ENCODE results near the gene NAGA. TPM values are rescaled to one million over a fixed set of nuclear protein-coding genes. Genes with fewer than 3 reads are reported as not detected.

The NAGA gene
- polyA plus RNA-seq, 2 donors, result 6.9 to 12.3 TPM

DNA sequence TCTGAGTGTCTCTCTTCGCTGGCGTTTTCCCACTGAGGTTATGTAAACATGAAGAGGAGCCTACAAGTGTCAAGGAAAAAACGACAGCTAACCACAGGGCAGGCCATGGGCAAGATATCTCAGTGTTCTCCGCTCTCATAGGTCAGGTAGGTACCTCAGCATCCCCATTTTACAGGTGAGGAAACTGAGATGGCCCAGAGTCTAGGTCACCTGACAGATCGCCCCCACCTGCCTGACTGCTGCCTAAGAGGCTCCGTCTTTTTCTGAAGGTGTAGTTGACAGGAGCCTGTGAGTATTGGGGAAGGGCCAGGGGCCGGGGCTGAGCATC, 20.8 kb upstream of the NAGA start:
- H3K36me3 ChIP-seq (ENCODE audit: control insufficient read depth in 2 of 2, insufficient read depth in 2 of 2, low read length in 1 of 2), result no peaks in the 10 kb centered on the region
- peak overlapping the region; percentile 59 for H3K4me3 ChIP-seq (ENCODE audit: low read depth in 1 of 2, low read length in 2 of 2)
- H3K27me3 ChIP-seq (ENCODE audit: control insufficient read depth in 1 of 2, insufficient read depth in 2 of 2, low read length in 2 of 2), result no peaks in the 10 kb centered on the region
- peaks cover 0 to 4% of the 10 kb centered on the region in 2 donors for H3K4me1 ChIP-seq (ENCODE audit: control insufficient read depth in 2 of 2, insufficient read depth in 2 of 2, low read length in 1 of 2)
- WGBS, 2 donors, result 21 to 22% methylated on average over 7 of the region's 7 CpGs
- H3K27ac ChIP-seq (ENCODE audit: low read depth in 2 of 2, low read length in 1 of 2), result peak overlapping the region; percentile 88 to 95
- H3K9me3 ChIP-seq (ENCODE audit: control insufficient read depth in 2 of 2, insufficient read depth in 1 of 2, low read depth in 1 of 2, low read length in 1 of 2), result no peaks in the 10 kb centered on the region

DNA sequence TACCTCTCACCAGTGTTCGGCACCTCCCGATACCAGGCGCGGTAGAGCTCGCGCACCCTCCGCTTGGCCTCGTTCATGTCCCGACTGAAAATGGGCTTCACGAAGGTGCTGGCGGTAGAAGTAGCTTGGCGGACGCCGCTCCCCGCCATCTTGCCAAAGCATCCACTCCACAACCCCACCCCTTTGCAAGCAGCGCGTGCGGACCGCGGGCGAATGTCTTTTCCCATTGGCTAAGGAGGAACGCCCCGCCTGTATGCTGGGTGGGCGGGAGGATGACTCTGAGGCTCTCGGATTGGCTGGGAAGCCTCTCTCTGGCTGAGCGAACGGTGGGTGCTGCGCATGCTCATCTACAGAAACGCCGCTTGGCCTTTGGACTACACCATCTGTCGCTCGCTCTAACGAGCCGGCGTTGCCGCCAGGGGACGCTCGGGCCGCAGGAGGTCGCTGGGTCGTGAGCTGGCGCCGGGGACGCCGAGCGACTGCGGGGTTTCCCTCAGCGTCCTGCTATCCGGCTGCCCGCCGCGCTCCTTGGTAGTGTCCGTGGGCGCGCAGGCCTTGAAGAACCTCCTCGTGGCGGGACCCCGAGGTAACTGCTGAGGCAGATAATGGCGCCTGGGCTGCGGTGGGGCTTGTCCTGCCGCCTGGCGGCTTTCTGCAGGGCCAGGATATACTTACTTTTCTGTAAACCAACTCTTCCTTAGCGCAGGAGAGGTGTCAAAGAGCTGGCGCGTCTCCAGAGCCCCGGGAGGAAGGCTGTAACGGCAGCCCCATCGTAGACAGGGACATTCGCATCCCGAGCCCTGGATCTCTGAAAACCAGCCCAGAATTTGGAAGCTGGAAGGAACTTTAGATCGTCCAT, 20.2 kb upstream of the NAGA start, which contains the start of gene NDUFA6:
NDUFA6 (minus strand) TSS at position 177 of the 859 bp plus-strand sequence; CDS start at position 149, 28 bp downstream.
- no peaks in the 10 kb centered on the region for H3K27me3 ChIP-seq (ENCODE audit: control insufficient read depth in 1 of 2, insufficient read depth in 2 of 2, low read length in 2 of 2)
- peaks cover 0 to 4% of the 10 kb centered on the region in 2 donors for H3K4me1 ChIP-seq (ENCODE audit: control insufficient read depth in 2 of 2, insufficient read depth in 2 of 2, low read length in 1 of 2)
- H3K27ac ChIP-seq (ENCODE audit: low read depth in 2 of 2, low read length in 1 of 2), result peak within 1 kb of the TSS; percentile 98 to 99
- no peaks in the 10 kb centered on the region for H3K36me3 ChIP-seq (ENCODE audit: control insufficient read depth in 2 of 2, insufficient read depth in 2 of 2, low read length in 1 of 2)
- peak within 1 kb of the TSS; percentile 68 to 88 for H3K4me3 ChIP-seq (ENCODE audit: low read depth in 1 of 2, low read length in 2 of 2)
- 0 to 1% methylated on average over 58 to 71 of the region's 71 CpGs for WGBS, 2 donors
- no peaks in the 10 kb centered on the region for H3K9me3 ChIP-seq (ENCODE audit: control insufficient read depth in 2 of 2, insufficient read depth in 1 of 2, low read depth in 1 of 2, low read length in 1 of 2)

DNA sequence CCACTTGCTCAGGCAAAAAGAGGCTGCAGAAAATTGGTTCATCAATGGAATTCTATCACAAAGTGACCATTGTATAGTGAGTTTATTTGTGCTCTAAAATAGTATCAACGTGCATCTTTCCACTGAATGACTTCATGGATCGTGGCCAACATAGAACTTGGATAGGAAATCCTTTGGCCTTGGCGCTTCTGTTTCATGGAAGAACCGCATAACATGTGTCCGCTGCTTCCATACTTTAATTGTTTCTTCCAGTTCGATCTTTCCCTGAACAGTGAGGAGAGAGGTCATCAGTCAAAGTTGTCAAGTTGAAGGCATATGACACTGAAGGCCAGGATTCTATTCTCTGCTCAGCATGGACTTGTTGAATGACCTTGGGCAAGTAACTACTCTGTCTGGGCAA, 15.4 kb upstream of the NAGA start:
- 64 to 65% methylated on average over 6 of the region's 6 CpGs for WGBS, 2 donors
- H3K4me3 ChIP-seq (ENCODE audit: low read depth in 1 of 2, low read length in 2 of 2), result no peak overlapping the region
- peaks cover 0 to 8% of the 10 kb centered on the region in 2 donors for H3K4me1 ChIP-seq (ENCODE audit: control insufficient read depth in 2 of 2, insufficient read depth in 2 of 2, low read length in 1 of 2)
- H3K27ac ChIP-seq (ENCODE audit: low read depth in 2 of 2, low read length in 1 of 2), result no peak overlapping the region
- peaks cover 0 to 12% of the 10 kb centered on the region in 2 donors for H3K36me3 ChIP-seq (ENCODE audit: control insufficient read depth in 2 of 2, insufficient read depth in 2 of 2, low read length in 1 of 2)
- H3K27me3 ChIP-seq (ENCODE audit: control insufficient read depth in 1 of 2, insufficient read depth in 2 of 2, low read length in 2 of 2), result no peaks in the 10 kb centered on the region
- no peaks in the 10 kb centered on the region for H3K9me3 ChIP-seq (ENCODE audit: control insufficient read depth in 2 of 2, insufficient read depth in 1 of 2, low read depth in 1 of 2, low read length in 1 of 2)

DNA sequence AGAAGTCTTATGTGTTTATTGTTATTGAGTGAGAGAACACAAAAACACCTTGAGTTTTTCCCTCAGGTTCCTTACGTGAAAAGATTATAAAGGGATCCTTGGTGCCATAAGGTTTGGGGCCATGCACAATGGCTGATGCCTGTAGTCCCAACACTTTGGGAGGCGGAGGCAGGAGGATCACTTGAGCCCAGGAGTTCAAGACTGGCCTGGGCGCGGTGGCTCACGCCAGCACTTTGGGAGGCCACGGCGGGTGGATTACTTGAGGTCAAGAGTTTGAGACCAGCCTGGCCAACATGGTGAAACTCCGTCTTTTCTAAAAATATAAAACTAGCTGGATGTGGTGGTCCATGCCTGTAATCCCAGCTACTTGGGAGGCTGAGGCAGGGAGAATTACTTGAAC, 14.3 kb upstream of the NAGA start:
- Histone ChIP-seq H3K4me3 (ENCODE audit: low read depth in 1 of 2, low read length in 2 of 2) (no peak overlapping the region), H3K4me1 (ENCODE audit: control insufficient read depth in 2 of 2, insufficient read depth in 2 of 2, low read length in 1 of 2) (peaks cover 0 to 10% of the 10 kb centered on the region in 2 donors), H3K36me3 (ENCODE audit: control insufficient read depth in 2 of 2, insufficient read depth in 2 of 2, low read length in 1 of 2) (peaks cover 0 to 12% of the 10 kb centered on the region in 2 donors), H3K27ac (ENCODE audit: low read depth in 2 of 2, low read length in 1 of 2) (no peak overlapping the region), H3K27me3 (ENCODE audit: control insufficient read depth in 1 of 2, insufficient read depth in 2 of 2, low read length in 2 of 2) (no peaks in the 10 kb centered on the region), H3K9me3 (ENCODE audit: control insufficient read depth in 2 of 2, insufficient read depth in 1 of 2, low read depth in 1 of 2, low read length in 1 of 2) (no peaks in the 10 kb centered on the region)
- WGBS, 2 donors, result 87 to 95% methylated on average over 8 of the region's 8 CpGs

DNA sequence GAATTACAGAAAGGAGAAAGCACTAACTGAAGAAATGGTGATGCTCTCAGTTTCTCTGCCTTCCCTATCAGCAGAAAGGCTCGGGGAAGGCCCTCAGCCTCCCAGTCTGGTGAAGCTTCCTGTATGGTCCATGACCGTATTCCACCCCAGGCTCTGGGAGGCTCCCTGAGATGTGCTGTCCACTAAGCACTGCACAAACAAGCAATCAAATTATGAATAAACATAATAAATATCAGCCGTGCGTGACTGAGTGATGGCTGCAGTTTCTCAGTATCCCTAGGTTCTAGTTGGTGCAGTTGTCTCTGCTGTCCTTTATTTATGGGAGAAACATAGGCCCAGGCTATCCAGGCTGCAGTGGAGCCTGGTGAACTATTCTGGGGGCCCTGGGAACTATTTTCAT, 12.5 kb upstream of the NAGA start:
- H3K27me3 ChIP-seq (ENCODE audit: control insufficient read depth in 1 of 2, insufficient read depth in 2 of 2, low read length in 2 of 2), result no peaks in the 10 kb centered on the region
- H3K36me3 ChIP-seq (ENCODE audit: control insufficient read depth in 2 of 2, insufficient read depth in 2 of 2, low read length in 1 of 2), result peaks cover 0 to 12% of the 10 kb centered on the region in 2 donors
- H3K9me3 ChIP-seq (ENCODE audit: control insufficient read depth in 2 of 2, insufficient read depth in 1 of 2, low read depth in 1 of 2, low read length in 1 of 2), result no peaks in the 10 kb centered on the region
- H3K4me3 ChIP-seq (ENCODE audit: low read depth in 1 of 2, low read length in 2 of 2), result no peak overlapping the region
- WGBS, 2 donors, result 93% methylated on average over 4 of the region's 4 CpGs
- H3K27ac ChIP-seq (ENCODE audit: low read depth in 2 of 2, low read length in 1 of 2), result no peak overlapping the region
- H3K4me1 ChIP-seq (ENCODE audit: control insufficient read depth in 2 of 2, insufficient read depth in 2 of 2, low read length in 1 of 2), result peaks cover 0 to 7% of the 10 kb centered on the region in 2 donors

DNA sequence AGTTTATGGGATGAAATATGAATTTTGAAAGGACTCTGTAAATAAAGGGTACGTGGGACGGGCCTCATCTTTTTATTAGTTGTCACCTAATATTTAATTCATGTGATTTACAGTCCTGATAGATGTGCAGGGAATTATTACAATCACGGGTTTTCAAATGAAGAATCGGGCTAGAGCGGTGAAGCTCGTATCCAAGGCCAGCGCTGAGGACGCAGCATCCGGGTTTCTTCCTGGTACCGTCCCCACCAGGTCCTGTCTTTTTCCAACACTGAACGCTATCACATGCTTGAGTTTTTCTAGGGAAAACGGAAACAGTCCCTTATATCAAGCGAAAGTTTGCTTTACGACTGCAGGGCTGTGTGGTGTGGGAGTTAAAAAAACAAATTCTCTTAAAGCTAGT, 9.7 kb upstream of the NAGA start:
- Histone ChIP-seq H3K27ac (ENCODE audit: low read depth in 2 of 2, low read length in 1 of 2) (peak overlapping the region; percentile 87 to 99), H3K4me1 (ENCODE audit: control insufficient read depth in 2 of 2, insufficient read depth in 2 of 2, low read length in 1 of 2) (peaks cover 2 to 7% of the 10 kb centered on the region in 2 donors), H3K4me3 (ENCODE audit: low read depth in 1 of 2, low read length in 2 of 2) (peak overlapping the region; percentile 76 to 79), H3K36me3 (ENCODE audit: control insufficient read depth in 2 of 2, insufficient read depth in 2 of 2, low read length in 1 of 2) (peaks cover 0 to 12% of the 10 kb centered on the region in 2 donors), H3K9me3 (ENCODE audit: control insufficient read depth in 2 of 2, insufficient read depth in 1 of 2, low read depth in 1 of 2, low read length in 1 of 2) (no peaks in the 10 kb centered on the region), H3K27me3 (ENCODE audit: control insufficient read depth in 1 of 2, insufficient read depth in 2 of 2, low read length in 2 of 2) (no peaks in the 10 kb centered on the region)
- 1 to 2% methylated on average over 14 of the region's 14 CpGs for WGBS, 2 donors

DNA sequence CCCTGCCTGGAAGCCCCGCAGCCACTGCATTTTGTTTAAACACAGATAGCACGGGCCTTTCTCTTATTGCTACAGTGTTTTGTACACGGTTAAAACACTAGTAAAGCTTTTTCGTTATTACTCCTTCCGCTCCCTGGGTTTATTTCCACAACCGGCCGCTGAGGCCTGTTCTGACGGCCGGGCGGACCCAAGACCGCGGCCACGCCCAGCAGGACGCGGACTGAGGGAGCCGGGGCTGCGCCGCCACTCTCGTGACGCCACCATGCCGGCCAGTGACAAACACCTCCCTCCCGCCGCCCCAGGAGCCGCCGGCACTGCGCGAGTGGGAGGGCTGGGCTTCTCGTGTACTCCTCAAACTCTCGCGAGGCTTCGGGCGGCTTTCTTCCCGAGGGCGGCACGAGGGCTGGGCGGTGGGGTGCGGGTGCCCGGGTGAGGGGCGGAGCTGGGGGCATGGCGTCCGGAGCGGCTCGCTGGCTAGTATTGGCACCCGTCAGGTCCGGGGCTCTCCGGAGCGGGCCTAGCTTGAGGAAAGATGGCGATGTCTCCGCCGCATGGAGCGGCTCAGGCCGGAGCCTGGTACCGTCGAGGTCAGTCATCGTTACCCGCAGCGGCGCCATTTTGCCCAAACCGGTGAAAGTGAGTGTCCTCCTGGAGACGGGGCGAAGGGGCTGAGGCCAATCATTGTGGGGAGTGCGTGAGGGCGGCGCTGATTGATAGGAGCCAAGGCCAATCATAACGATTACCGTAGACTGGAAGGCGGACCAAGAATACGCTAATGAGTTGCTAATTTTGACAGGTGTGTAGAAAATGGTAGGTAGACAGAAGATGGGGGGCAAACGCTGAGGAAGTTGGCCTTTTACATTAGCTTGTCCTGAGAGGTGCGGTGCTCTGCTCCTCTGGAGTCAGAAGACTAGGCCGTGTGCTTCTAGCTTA, 9.0 kb upstream of the NAGA start, which contains the start of gene SMDT1:
SMDT1 (plus strand) TSS at position 382 of the 933 bp plus-strand sequence; CDS start at position 451, 69 bp downstream.
- WGBS, 2 donors, result 0 to 1% methylated on average over 70 to 71 of the region's 71 CpGs
- H3K4me3 ChIP-seq (ENCODE audit: low read depth in 1 of 2, low read length in 2 of 2), result peak within 1 kb of the TSS; percentile 76 to 79
- peaks cover 0 to 12% of the 10 kb centered on the region in 2 donors for H3K36me3 ChIP-seq (ENCODE audit: control insufficient read depth in 2 of 2, insufficient read depth in 2 of 2, low read length in 1 of 2)
- peak within 1 kb of the TSS; percentile 91 to 99 for H3K27ac ChIP-seq (ENCODE audit: low read depth in 2 of 2, low read length in 1 of 2)
- no peaks in the 10 kb centered on the region for H3K9me3 ChIP-seq (ENCODE audit: control insufficient read depth in 2 of 2, insufficient read depth in 1 of 2, low read depth in 1 of 2, low read length in 1 of 2)
- H3K27me3 ChIP-seq (ENCODE audit: control insufficient read depth in 1 of 2, insufficient read depth in 2 of 2, low read length in 2 of 2), result no peaks in the 10 kb centered on the region
- peaks cover 2 to 11% of the 10 kb centered on the region in 2 donors for H3K4me1 ChIP-seq (ENCODE audit: control insufficient read depth in 2 of 2, insufficient read depth in 2 of 2, low read length in 1 of 2)

DNA sequence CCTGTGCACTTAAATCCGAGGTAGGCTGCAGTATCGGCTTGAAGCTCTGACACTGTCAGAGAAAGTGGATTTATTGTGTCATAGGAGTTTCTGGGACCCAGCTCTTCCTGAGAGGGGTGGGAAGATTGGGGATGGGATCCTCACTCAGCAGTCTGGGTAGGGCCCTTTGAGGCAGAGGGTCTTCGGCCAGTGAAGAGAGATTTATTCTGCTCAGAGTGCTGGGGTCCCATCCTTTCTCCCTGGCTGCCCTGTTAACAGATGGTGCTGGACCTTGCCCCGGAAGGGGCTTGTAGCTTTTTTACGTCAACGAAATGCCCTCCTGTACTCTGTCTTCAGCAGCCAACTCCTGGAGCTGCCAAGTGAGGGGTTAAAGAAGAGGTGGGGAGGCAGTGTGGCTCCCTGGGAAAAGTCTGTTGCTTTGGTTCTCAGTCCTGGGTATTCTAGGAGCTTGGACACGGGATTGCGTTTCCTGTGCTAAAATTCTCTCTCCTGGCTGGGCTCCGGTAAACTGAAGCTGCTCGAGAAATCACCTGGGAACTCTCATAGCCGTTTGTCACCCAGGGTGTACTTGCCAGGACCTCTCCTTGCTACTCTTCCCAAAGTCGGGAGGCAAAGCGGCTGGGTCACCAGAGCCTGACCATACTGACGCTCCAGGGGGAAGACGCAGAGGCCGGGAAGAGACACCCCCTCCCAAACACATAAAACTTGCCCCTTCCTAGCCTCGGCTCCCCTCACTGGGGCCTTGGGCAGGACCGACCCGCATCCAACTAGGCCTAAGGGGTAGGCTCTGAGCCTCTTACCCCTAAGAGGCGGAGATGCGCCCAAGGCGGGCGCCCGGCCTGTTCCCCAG, 8.1 kb upstream of the NAGA start:
- Histone ChIP-seq H3K27ac (ENCODE audit: low read depth in 2 of 2, low read length in 1 of 2) (peak overlapping the region; percentile 91 to 99), H3K27me3 (ENCODE audit: control insufficient read depth in 1 of 2, insufficient read depth in 2 of 2, low read length in 2 of 2) (no peaks in the 10 kb centered on the region), H3K4me3 (ENCODE audit: low read depth in 1 of 2, low read length in 2 of 2) (peak overlapping the region; percentile 76 to 79), H3K36me3 (ENCODE audit: control insufficient read depth in 2 of 2, insufficient read depth in 2 of 2, low read length in 1 of 2) (peaks cover 0 to 12% of the 10 kb centered on the region in 2 donors), H3K9me3 (ENCODE audit: control insufficient read depth in 2 of 2, insufficient read depth in 1 of 2, low read depth in 1 of 2, low read length in 1 of 2) (no peaks in the 10 kb centered on the region), H3K4me1 (ENCODE audit: control insufficient read depth in 2 of 2, insufficient read depth in 2 of 2, low read length in 1 of 2) (peaks cover 3 to 14% of the 10 kb centered on the region in 2 donors)
- 29 to 35% methylated on average over 24 of the region's 24 CpGs for WGBS, 2 donors

All from esophagus (tissue), 2 donors.